ENCODE data around the gene ZSCAN25. TPM values are rescaled to one million over a fixed set of nuclear protein-coding genes. Genes with fewer than 3 reads are reported as not detected.

Gene ZSCAN25
- total and polyA plus RNA-seq, 2 of the 13 experiments (the other 11 are each of a cell fraction or from before 2014, with no cell fraction given), result 12.1 to 16.8 TPM

DNA sequence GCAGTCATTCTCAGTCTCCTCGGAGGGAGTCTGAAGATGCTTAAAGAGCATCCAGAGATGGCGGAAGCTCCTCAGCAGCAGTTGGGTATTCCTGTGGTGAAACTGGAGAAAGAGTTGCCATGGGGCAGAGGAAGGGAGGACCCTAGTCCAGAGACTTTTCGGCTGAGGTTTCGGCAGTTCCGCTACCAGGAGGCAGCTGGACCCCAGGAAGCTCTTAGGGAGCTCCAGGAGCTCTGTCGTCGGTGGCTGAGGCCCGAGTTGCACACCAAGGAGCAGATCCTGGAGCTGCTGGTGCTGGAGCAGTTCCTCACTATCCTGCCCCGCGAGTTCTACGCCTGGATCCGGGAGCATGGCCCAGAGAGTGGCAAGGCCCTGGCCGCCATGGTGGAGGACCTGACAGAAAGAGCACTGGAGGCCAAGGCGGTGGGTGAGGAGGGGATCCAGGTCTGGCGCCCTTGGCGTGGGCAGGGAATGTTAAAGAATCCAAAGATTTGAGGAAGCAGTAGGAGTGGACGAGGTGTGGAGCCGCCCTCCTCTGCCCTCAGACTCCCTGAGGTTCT is 2.9 kb downstream of the ZSCAN25 start:
- WGBS (ENCODE audit: low lambda C conversion rate), result 98% methylated on average over 12 of the region's 18 CpGs
- CTCF ChIA-PET (ENCODE audit: low intra/inter-chr PET ratio, low total read pairs), result no interaction called here
- H3K27ac ChIP-seq (ENCODE audit: extremely low read length, insufficient read depth, low read length), result no peak overlapping the region
- TF ChIP-seq ZNF431 (CRISPR knock-in tag; IDR thresholded peaks at IDR 0.05; ENCODE audit: borderline replicate concordance, low read depth), result no peak
- TF ChIP-seq, protein P1, sequence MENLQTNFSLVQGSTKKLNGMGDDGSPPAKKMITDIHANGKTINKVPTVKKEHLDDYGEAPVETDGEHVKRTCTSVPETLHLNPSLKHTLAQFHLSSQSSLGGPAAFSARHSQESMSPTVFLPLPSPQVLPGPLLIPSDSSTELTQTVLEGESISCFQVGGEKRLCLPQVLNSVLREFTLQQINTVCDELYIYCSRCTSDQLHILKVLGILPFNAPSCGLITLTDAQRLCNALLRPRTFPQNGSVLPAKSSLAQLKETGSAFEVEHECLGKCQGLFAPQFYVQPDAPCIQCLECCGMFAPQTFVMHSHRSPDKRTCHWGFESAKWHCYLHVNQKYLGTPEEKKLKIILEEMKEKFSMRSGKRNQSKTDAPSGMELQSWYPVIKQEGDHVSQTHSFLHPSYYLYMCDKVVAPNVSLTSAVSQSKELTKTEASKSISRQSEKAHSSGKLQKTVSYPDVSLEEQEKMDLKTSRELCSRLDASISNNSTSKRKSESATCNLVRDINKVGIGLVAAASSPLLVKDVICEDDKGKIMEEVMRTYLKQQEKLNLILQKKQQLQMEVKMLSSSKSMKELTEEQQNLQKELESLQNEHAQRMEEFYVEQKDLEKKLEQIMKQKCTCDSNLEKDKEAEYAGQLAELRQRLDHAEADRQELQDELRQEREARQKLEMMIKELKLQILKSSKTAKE (CRISPR knock-in tag; IDR thresholded peaks at IDR 0.05; ENCODE audit: borderline replicate concordance), result no peak
- no peak for TF ChIP-seq MIXL1 (CRISPR knock-in tag; IDR thresholded peaks at IDR 0.05)
- TF ChIP-seq JUNB (CRISPR knock-in tag; IDR thresholded peaks at IDR 0.05; ENCODE audit: borderline replicate concordance), result no peak
- TF ChIP-seq ATAD3A (CRISPR knock-in tag; IDR thresholded peaks at IDR 0.05), result no peak
- TF ChIP-seq FUBP1 (CRISPR knock-in tag; IDR thresholded peaks at IDR 0.05; ENCODE audit: borderline replicate concordance), result no peak
- TF ChIP-seq MXI1 (IDR thresholded peaks at IDR 0.05; ENCODE audit: borderline replicate concordance, low read depth, low read length), result no peak
- TF ChIP-seq ZNF720 (CRISPR knock-in tag; IDR thresholded peaks at IDR 0.05), result no peak
- TF ChIP-seq SALL1 (CRISPR knock-in tag; IDR thresholded peaks at IDR 0.05), result no peak
- TF ChIP-seq ZNF350 (CRISPR knock-in tag; IDR thresholded peaks at IDR 0.05; ENCODE audit: borderline replicate concordance, low read depth), result no peak
- no peak for TF ChIP-seq TGIF2 (CRISPR knock-in tag; IDR thresholded peaks at IDR 0.05)
- TF ChIP-seq, protein P2, sequence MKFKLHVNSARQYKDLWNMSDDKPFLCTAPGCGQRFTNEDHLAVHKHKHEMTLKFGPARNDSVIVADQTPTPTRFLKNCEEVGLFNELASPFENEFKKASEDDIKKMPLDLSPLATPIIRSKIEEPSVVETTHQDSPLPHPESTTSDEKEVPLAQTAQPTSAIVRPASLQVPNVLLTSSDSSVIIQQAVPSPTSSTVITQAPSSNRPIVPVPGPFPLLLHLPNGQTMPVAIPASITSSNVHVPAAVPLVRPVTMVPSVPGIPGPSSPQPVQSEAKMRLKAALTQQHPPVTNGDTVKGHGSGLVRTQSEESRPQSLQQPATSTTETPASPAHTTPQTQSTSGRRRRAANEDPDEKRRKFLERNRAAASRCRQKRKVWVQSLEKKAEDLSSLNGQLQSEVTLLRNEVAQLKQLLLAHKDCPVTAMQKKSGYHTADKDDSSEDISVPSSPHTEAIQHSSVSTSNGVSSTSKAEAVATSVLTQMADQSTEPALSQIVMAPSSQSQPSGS (CRISPR knock-in tag; IDR thresholded peaks at IDR 0.05), result no peak
- TF ChIP-seq ZNF839 (CRISPR knock-in tag; IDR thresholded peaks at IDR 0.05; ENCODE audit: borderline replicate concordance), result no peak
- TF ChIP-seq ZFP36L2 (CRISPR knock-in tag; IDR thresholded peaks at IDR 0.05), result no peak

More for the DNA sequence above, 2.9 kb downstream of the ZSCAN25 start:
- Histone ChIP-seq H3K4me2 (ENCODE audit: low read depth, low read length) (no peak overlapping the region), H3K9ac (ENCODE audit: insufficient read depth, low read depth, low read length) (no peak overlapping the region), H2AFZ (ENCODE audit: low read length) (no peak overlapping the region), H3K9me3 (ENCODE audit: low read length) (no peaks in the 10 kb centered on the region), H4K20me1 (ENCODE audit: insufficient read depth, low read length) (no peaks in the 10 kb centered on the region), H3K4me3 (replicated peaks in 1 of 3; ENCODE audit: insufficient read depth in 1 of 3, low read depth in 2 of 3, low read length in 3 of 3) (no peak overlapping the region), H3K79me2 (ENCODE audit: insufficient read depth, low read length) (peaks cover 27% of the 10 kb centered on the region), H3K4me1 (ENCODE audit: insufficient read depth, low read length) (peaks cover 25% of the 10 kb centered on the region), H3K27me3 (ENCODE audit: control insufficient read depth in 1 of 2, insufficient read depth in 2 of 2, low read length in 2 of 2) (no peaks in the 10 kb centered on the region; a peak in 1 of 5 replicates), H3K36me3 (replicated peaks in 1 of 2; ENCODE audit: control insufficient read depth in 1 of 2, insufficient read depth in 2 of 2, low read length in 2 of 2) (peaks cover 34 to 61% of the 10 kb centered on the region in 2 experiments)
- intact Hi-C loops (cut with micrococcal nuclease; ENCODE audit: unreplicated experiment), result no loop called here
- POLR2A ChIA-PET, result no interaction called here
- no peak for ATAC-seq
- BruUV-seq (replicated peaks), result no TSS peak
- no peak for DNase-seq (ENCODE audit: low spot score)
- in situ Hi-C loops (cut with HindIII; ENCODE audit: extremely low pct_ligation_motif_present, low pct_unique_long_range_greater_than_20kb), result no loop called here
- FAIRE-seq, result no peak

Data from HepG2 (cell line).